ENCODE results near the gene MOV10. TPM values are rescaled to one million over a fixed set of nuclear protein-coding genes. Genes with fewer than 3 reads are reported as not detected.

MOV10 gene
- total and polyA plus RNA-seq, 10 of the 15 experiments (the other 5 are each of a cell fraction or from before 2014, with no cell fraction given): 21.0 to 80.3 (median 49.8) TPM

- TF ChIP-seq ZNF622 (IDR thresholded peaks at IDR 0.05): no peak
- no peak for TF ChIP-seq NFYB (IDR thresholded peaks at IDR 0.05; ENCODE audit: insufficient read depth, low read depth, low read length)
- no peak for TF ChIP-seq BCL3 (IDR thresholded peaks at IDR 0.05; ENCODE audit: borderline replicate concordance, insufficient read depth, low read depth, low read length, poor library complexity, severe bottlenecking)
- no peak for TF ChIP-seq PAX8 (IDR thresholded peaks at IDR 0.05)
- TF ChIP-seq, protein P1, sequence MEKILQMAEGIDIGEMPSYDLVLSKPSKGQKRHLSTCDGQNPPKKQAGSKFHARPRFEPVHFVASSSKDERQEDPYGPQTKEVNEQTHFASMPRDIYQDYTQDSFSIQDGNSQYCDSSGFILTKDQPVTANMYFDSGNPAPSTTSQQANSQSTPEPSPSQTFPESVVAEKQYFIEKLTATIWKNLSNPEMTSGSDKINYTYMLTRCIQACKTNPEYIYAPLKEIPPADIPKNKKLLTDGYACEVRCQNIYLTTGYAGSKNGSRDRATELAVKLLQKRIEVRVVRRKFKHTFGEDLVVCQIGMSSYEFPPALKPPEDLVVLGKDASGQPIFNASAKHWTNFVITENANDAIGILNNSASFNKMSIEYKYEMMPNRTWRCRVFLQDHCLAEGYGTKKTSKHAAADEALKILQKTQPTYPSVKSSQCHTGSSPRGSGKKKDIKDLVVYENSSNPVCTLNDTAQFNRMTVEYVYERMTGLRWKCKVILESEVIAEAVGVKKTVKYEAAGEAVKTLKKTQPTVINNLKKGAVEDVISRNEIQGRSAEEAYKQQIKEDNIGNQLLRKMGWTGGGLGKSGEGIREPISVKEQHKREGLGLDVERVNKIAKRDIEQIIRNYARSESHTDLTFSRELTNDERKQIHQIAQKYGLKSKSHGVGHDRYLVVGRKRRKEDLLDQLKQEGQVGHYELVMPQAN (conservative IDR thresholded peaks at IDR 0.05): no peak
- TF ChIP-seq NFXL1 (IDR thresholded peaks at IDR 0.05; ENCODE audit: borderline replicate concordance): no peak
- TF ChIP-seq, protein P2, sequence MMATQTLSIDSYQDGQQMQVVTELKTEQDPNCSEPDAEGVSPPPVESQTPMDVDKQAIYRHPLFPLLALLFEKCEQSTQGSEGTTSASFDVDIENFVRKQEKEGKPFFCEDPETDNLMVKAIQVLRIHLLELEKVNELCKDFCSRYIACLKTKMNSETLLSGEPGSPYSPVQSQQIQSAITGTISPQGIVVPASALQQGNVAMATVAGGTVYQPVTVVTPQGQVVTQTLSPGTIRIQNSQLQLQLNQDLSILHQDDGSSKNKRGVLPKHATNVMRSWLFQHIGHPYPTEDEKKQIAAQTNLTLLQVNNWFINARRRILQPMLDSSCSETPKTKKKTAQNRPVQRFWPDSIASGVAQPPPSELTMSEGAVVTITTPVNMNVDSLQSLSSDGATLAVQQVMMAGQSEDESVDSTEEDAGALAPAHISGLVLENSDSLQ (IDR thresholded peaks at IDR 0.05): no peak
- no peak for TF ChIP-seq POLR2AphosphoS5 (IDR thresholded peaks at IDR 0.05; ENCODE audit: low read length)
- no peak for TF ChIP-seq JUND (IDR thresholded peaks at IDR 0.05; ENCODE audit: low read depth, low read length)
- no peak for TF ChIP-seq CBX3 (IDR thresholded peaks at IDR 0.05; ENCODE audit: borderline replicate concordance, low read depth)
- TF ChIP-seq CREB1 (IDR thresholded peaks at IDR 0.05; ENCODE audit: low read depth): no peak
- no peak for TF ChIP-seq RFX5 (IDR thresholded peaks at IDR 0.05; ENCODE audit: low read depth, low read length)
- TF ChIP-seq BCLAF1 (IDR thresholded peaks at IDR 0.05): no peak
- TF ChIP-seq RAD51 (IDR thresholded peaks at IDR 0.05): no peak
- no peak for TF ChIP-seq BRCA1 (IDR thresholded peaks at IDR 0.05; ENCODE audit: low read depth, low read length)
- no peak for TF ChIP-seq EZH2 (IDR thresholded peaks at IDR 0.05; ENCODE audit: borderline replicate concordance, control insufficient read depth, low read depth, low read length)
- no peak for TF ChIP-seq ZZZ3 (IDR thresholded peaks at IDR 0.05; ENCODE audit: control insufficient read depth, insufficient read length, low read depth)
- H3K4me2 ChIP-seq (ENCODE audit: control insufficient read depth, insufficient read depth): no peak overlapping the region
- no peak overlapping the region for H3K9ac ChIP-seq (ENCODE audit: control insufficient read depth, insufficient read depth, low read length)
- 0 out of 2 replicates have a peak, but pooled peaks cover 3% of the 10 kb centered on the region for H4K20me1 ChIP-seq (ENCODE audit: control insufficient read depth, insufficient read depth)
- ATAC-seq: no peak; the same call in 2 of the 3 replicates
- RAD21 ChIA-PET (ENCODE audit: unreplicated experiment): interaction anchor here (2.2 kb wide), 1 partner anchor 295 kb away, joined by 5 read pairs; no protein-coding TSS in a partner anchor
- H3K36me3 ChIP-seq (ENCODE audit: control insufficient read depth in 2 of 2, insufficient read depth in 2 of 2, low read length in 1 of 2): peaks cover 3 to 6% of the 10 kb centered on the region in 2 experiments
- in situ Hi-C loops (cut with MboI) (no loop called here), intact Hi-C loops (cut with micrococcal nuclease; ENCODE audit: unreplicated experiment) (no loop called here)
- no peak overlapping the region for H3K4me3 ChIP-seq
- no peak for FAIRE-seq
- no peaks in the 10 kb centered on the region for H3K9me3 ChIP-seq (replicated peaks; ENCODE audit: control insufficient read depth, insufficient read depth, low read length)
- no peaks in the 10 kb centered on the region for H3K27me3 ChIP-seq (replicated peaks in 1 of 2; ENCODE audit: control insufficient read depth in 2 of 2, insufficient read depth in 2 of 2, low read length in 1 of 2)
- SMC1A ChIA-PET (ENCODE audit: uncharacterized antibody, unreplicated experiment): interaction anchor here (0.8 to 1.7 kb wide), 4 partner anchors 11 to 22 kb away, joined by 4 to 7 read pairs (median 4); partner anchors contain the start of gene MOV10
- POLR2A ChIA-PET: interaction anchor here (0.6 to 1.6 kb wide), 2 partner anchors 15 to 49 kb away, joined by 3 to 4 read pairs; no protein-coding TSS in a partner anchor
- 77% methylated on average over 5 of the region's 5 CpGs for WGBS (ENCODE audit: insufficient coverage, insufficient replicate concordance, low lambda C conversion rate, missing lambda C conversion rate)
- no TSS peak for BruUV-seq (replicated peaks)
- CTCF ChIA-PET: interaction anchor here (1.2 kb wide), 1 partner anchor 18 kb away, joined by 3 read pairs; no protein-coding TSS in a partner anchor
- H3K27ac ChIP-seq (ENCODE audit: control insufficient read depth, insufficient read depth): no peak overlapping the region
- H3K4me1 ChIP-seq (ENCODE audit: control insufficient read depth, insufficient read depth, low read length): peaks cover 11% of the 10 kb centered on the region; the same call in 1 of the 2 replicates
- no peak overlapping the region for H2AFZ ChIP-seq (ENCODE audit: control insufficient read depth, low read depth, low read length)
- no peak for DNase-seq (ENCODE audit: low read depth, low spot score)
- H3K79me2 ChIP-seq (ENCODE audit: control insufficient read depth, insufficient read depth, low read length): no peaks in the 10 kb centered on the region; the same call in 1 of the 2 replicates
Observed at GRCh38 chr1:112685913-112686312, 11.5 kb downstream of the MOV10 start.

Measured in GM12878 (cell line).